ENCODE data around the gene ADCY2. TPM values are rescaled to one million over a fixed set of nuclear protein-coding genes. Genes with fewer than 3 reads are reported as not detected.

The ADCY2 gene
- total RNA-seq, 1 experiment from 2014 or later: not detected

- TF ChIP-seq CTCF (IDR thresholded peaks at IDR 0.05; ENCODE audit: unreplicated experiment): no peak
- H3K27ac Mint-ChIP-seq (ENCODE audit: low read depth, unreplicated experiment): no peak overlapping the region
- ChIA-PET POLR2A (no interaction called here), CTCF (interaction anchor here (1.4 to 1.7 kb wide), 3 partner anchors 11 to 28 kb away, joined by 4 to 6 read pairs (median 6); no protein-coding TSS in a partner anchor)
- H3K4me3 Mint-ChIP-seq (ENCODE audit: unreplicated experiment): no peak overlapping the region
- H3K4me1 Mint-ChIP-seq (ENCODE audit: insufficient read depth, unreplicated experiment): no peaks in the 10 kb centered on the region
- no TSS peak for BruUV-seq (replicated peaks)
- H3K9me3 Mint-ChIP-seq (ENCODE audit: unreplicated experiment): no peaks in the 10 kb centered on the region
- DNase-seq (ENCODE audit: unreplicated experiment): no peak
- intact Hi-C loops (cut with micrococcal nuclease): no loop called here
- peaks cover 43% of the 10 kb centered on the region for H3K27me3 Mint-ChIP-seq (ENCODE audit: insufficient read depth, unreplicated experiment)
- H3K36me3 Mint-ChIP-seq (ENCODE audit: insufficient read depth, unreplicated experiment): no peaks in the 10 kb centered on the region
These were observed 449.0 kb downstream of the ADCY2 start for GRCh38 chr5:7844901-7845300.

- intact Hi-C loops (cut with micrococcal nuclease): no loop called here
- ChIA-PET POLR2A (no interaction called here), CTCF (interaction anchor here (1.5 to 1.7 kb wide), 2 partner anchors 10 to 28 kb away, joined by 4 to 6 read pairs; no protein-coding TSS in a partner anchor)
- Mint-ChIP-seq H3K4me1 (ENCODE audit: insufficient read depth, unreplicated experiment) (no peaks in the 10 kb centered on the region), H3K9me3 (ENCODE audit: unreplicated experiment) (no peaks in the 10 kb centered on the region), H3K27me3 (ENCODE audit: insufficient read depth, unreplicated experiment) (peaks cover 43% of the 10 kb centered on the region), H3K4me3 (ENCODE audit: unreplicated experiment) (no peak overlapping the region), H3K27ac (ENCODE audit: low read depth, unreplicated experiment) (no peak overlapping the region), H3K36me3 (ENCODE audit: insufficient read depth, unreplicated experiment) (no peaks in the 10 kb centered on the region)
- BruUV-seq (replicated peaks): no TSS peak
- TF ChIP-seq CTCF (IDR thresholded peaks at IDR 0.05; ENCODE audit: unreplicated experiment): no peak
- no peak for DNase-seq (ENCODE audit: unreplicated experiment)
These were observed 449.6 kb downstream of the ADCY2 start for GRCh38 chr5:7845557-7845956.

GRCh38 chr5:7846327-7846726 is 450.4 kb downstream of the ADCY2 start:
- intact Hi-C loops (cut with micrococcal nuclease): no loop called here
- CTCF ChIA-PET: interaction anchor here (0.7 to 1.7 kb wide), 3 partner anchors 10 to 42 kb away, joined by 3 to 6 read pairs (median 4); no protein-coding TSS in a partner anchor
- no peak overlapping the region for H3K4me3 Mint-ChIP-seq (ENCODE audit: unreplicated experiment)
- H3K36me3 Mint-ChIP-seq (ENCODE audit: insufficient read depth, unreplicated experiment): no peaks in the 10 kb centered on the region
- BruUV-seq (replicated peaks): no TSS peak
- H3K27me3 Mint-ChIP-seq (ENCODE audit: insufficient read depth, unreplicated experiment): peaks cover 43% of the 10 kb centered on the region
- POLR2A ChIA-PET: no interaction called here
- no peak overlapping the region for H3K27ac Mint-ChIP-seq (ENCODE audit: low read depth, unreplicated experiment)
- no peak for TF ChIP-seq CTCF (IDR thresholded peaks at IDR 0.05; ENCODE audit: unreplicated experiment)
- no peak for DNase-seq (ENCODE audit: unreplicated experiment)
- H3K9me3 Mint-ChIP-seq (ENCODE audit: unreplicated experiment): no peaks in the 10 kb centered on the region
- H3K4me1 Mint-ChIP-seq (ENCODE audit: insufficient read depth, unreplicated experiment): no peaks in the 10 kb centered on the region

- no peak overlapping the region for H3K4me3 Mint-ChIP-seq (ENCODE audit: unreplicated experiment)
- no peak for TF ChIP-seq CTCF (IDR thresholded peaks at IDR 0.05; ENCODE audit: unreplicated experiment)
- H3K36me3 Mint-ChIP-seq (ENCODE audit: insufficient read depth, unreplicated experiment): no peaks in the 10 kb centered on the region
- ChIA-PET CTCF (no interaction called here), POLR2A (interaction anchor here (0.7 kb wide), 1 partner anchor 10 kb away, joined by 3 read pairs; no protein-coding TSS in a partner anchor)
- no peaks in the 10 kb centered on the region for H3K4me1 Mint-ChIP-seq (ENCODE audit: insufficient read depth, unreplicated experiment)
- H3K27me3 Mint-ChIP-seq (ENCODE audit: insufficient read depth, unreplicated experiment): peaks cover 38% of the 10 kb centered on the region
- no peak overlapping the region for H3K27ac Mint-ChIP-seq (ENCODE audit: low read depth, unreplicated experiment)
- intact Hi-C loops (cut with micrococcal nuclease): no loop called here
- H3K9me3 Mint-ChIP-seq (ENCODE audit: unreplicated experiment): no peaks in the 10 kb centered on the region
- BruUV-seq (replicated peaks): no TSS peak
- no peak for DNase-seq (ENCODE audit: unreplicated experiment)
These were observed 452.4 kb downstream of the ADCY2 start for GRCh38 chr5:7848296-7848695.

All from MCF 10A (cell line).